ENCODE measurements around the gene FAM107B. TPM values are rescaled to one million over a fixed set of nuclear protein-coding genes. Genes with fewer than 3 reads are reported as not detected.

Gene FAM107B
- total RNA-seq, 4 donors from 2014 or later: 31.5 to 59.0 (median 39.3) TPM

DNA sequence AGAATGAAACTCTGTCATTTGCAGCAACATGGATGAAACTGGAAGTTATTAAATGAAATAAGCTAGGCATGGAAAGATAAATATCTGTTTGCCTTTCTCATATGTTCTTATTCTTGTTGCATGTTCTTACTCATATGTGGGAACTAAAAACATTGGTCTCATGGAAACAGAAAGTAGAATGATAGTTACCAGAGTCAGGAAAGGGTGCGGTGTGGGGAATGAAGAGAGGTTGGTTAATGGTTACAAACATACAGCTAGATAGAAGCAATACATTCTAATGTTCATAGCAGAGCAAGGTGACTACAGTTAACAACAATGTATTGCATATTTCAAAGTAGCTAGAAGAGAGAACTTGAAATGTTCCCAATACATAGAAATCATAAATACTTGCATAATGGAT lies 105.1 kb downstream of the FAM107B start:
- TF ChIP-seq, protein P1, sequence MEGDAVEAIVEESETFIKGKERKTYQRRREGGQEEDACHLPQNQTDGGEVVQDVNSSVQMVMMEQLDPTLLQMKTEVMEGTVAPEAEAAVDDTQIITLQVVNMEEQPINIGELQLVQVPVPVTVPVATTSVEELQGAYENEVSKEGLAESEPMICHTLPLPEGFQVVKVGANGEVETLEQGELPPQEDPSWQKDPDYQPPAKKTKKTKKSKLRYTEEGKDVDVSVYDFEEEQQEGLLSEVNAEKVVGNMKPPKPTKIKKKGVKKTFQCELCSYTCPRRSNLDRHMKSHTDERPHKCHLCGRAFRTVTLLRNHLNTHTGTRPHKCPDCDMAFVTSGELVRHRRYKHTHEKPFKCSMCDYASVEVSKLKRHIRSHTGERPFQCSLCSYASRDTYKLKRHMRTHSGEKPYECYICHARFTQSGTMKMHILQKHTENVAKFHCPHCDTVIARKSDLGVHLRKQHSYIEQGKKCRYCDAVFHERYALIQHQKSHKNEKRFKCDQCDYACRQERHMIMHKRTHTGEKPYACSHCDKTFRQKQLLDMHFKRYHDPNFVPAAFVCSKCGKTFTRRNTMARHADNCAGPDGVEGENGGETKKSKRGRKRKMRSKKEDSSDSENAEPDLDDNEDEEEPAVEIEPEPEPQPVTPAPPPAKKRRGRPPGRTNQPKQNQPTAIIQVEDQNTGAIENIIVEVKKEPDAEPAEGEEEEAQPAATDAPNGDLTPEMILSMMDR (IDR thresholded peaks at IDR 0.05; ENCODE audit: low read depth): no peak

DNA sequence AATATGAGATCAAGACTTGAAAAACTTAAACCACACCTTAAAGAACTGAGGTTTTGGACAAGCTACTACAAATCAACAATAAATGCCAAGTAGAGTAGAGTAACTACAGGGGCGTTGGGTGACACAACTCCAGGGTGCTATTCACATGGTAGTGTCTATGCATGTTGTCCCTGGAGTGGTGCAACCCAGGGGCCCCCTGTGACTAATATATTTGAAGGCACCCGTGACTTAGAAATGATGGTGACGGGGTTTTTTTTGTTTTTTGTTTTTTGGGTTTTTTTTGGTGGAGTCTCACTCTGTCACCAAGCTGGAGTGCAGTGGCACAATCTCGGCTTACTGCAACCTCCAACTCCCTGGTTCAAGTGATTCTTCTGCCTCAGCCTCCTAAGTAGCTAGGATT lies 106.9 kb downstream of the FAM107B start:
- TF ChIP-seq, protein P1 (IDR thresholded peaks at IDR 0.05; ENCODE audit: low read depth): no peak

DNA sequence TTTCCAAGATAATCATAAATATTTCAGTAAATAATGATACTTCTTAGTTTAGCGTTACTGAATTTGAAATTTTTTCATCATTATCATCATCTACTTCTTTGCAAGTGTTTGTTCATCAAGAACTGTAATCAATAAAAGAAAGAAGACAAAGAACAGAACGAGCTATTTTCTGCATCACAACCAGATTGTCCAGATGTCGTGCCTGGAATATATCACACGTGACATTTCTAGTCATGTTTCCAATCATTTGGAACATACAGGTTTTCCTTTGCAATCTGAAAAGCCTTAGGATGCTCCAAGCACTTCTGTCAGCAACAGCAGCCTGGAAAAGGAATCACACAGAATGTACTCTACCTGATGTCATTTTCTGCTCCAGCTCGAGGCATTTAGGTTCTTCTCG lies 107.4 kb downstream of the FAM107B start:
- TF ChIP-seq, protein P1 (IDR thresholded peaks at IDR 0.05; ENCODE audit: low read depth): no peak

DNA sequence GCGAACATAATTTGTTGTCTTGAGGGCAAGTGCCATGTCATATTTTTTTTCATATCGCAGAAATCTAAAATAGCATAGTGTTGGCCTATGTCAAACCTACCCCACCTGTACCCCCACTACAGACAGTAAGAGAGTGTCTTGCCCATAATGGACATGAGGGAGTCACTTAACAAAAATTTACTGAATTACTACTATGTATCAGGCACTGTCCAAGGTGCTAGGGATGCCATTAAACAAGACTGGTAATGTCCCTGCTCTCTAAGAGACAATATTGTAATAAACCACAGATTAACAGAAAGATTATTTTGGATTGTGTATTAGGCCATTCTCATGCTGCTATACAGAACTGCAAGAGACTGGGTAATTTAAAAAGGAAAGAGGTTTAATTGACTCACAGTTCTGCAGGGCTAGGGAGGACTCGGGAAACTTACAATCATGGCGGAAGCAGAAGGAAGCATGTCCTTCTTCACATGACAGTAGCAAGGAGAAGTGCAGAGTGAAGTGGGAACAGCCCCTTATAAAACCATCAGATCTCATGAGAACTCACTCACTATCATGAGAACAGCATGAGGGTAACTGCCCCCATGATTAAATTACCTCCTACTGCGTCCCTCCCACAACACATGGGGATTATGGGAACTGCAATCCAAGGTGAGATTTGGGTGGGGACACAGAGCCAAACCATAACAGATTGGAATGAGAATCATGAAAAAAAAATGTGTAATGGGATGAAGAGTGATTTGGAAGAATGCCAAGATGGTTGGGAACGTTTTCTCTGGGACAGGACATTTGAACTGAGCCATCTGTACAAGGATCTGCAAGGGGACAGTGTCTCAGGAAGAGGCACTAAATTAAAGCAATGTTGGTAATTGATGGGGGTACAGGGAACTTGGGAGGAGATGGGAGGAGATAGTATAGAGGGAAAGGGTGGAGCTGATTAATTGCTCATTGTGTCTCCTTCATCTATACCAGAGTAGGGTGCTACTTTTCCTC lies 108.5 kb downstream of the FAM107B start:
- TF ChIP-seq, protein P1 (IDR thresholded peaks at IDR 0.05; ENCODE audit: low read depth): no peak

DNA sequence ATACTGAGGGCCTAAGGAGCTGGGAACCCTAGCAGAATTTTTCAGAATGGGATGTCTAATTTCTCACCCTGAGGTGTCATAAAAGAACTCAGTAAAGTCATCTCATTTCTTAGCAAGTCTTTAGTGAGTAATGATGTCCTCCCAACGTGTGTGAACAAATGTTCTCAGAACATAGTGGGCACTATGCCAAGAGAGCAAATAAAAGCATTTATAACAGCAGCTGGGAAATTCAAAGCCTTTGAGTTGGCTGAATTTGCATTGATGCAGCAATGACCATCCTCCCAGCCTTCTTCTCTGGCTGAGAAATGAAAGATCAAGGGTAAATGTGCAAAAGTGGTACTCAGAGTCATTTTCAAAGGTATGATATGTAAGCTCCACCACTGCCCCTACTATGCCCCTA lies 109.4 kb downstream of the FAM107B start:
- TF ChIP-seq, protein P1 (IDR thresholded peaks at IDR 0.05; ENCODE audit: low read depth): no peak

DNA sequence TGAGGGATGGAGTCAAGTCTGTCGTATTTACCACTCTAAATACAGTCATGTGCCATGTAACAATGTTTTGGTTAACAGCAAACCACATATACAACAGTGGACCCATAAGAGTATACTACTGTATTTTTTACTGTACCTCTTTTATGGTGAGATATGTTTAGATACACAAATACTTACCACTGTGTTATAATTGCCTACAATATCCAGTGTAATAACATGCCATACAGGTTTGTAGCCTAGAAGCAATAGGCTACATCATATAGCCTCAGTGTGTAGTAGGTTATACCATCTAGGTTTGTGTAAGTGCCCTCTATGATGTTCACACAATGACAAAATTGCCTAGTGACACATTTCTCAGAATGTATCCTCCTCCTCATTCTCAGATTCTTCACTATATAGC lies 110.4 kb downstream of the FAM107B start:
- TF ChIP-seq, protein P1 (IDR thresholded peaks at IDR 0.05; ENCODE audit: low read depth): no peak

DNA sequence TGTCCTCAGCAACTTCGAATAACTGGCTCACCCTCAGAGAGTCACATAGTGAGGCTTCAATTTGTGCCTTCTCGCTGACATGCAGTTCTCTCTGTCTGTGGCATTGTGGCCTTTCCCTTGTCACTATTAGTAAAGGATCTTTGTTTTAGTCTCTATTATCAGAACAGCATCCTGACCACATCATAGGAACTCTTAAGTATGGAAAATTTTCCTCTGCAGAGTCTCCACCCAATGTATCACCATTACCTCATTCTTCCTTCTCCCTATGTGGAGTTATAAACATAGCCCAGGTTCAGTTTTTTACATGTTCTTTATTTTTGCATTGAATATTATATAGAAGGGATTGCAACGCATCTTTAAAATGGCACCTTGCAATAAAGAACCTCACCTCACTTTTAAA lies 112.9 kb downstream of the FAM107B start:
- TF ChIP-seq, protein P1 (IDR thresholded peaks at IDR 0.05; ENCODE audit: low read depth): no peak

Data from subcutaneous adipose tissue (tissue), 4 donors.